ENCODE data around the gene RPL3. TPM values are rescaled to one million over a fixed set of nuclear protein-coding genes. Genes with fewer than 3 reads are reported as not detected.

Gene RPL3
- total RNA-seq, 1 experiment from 2014 or later, result 1,699 TPM

DNA sequence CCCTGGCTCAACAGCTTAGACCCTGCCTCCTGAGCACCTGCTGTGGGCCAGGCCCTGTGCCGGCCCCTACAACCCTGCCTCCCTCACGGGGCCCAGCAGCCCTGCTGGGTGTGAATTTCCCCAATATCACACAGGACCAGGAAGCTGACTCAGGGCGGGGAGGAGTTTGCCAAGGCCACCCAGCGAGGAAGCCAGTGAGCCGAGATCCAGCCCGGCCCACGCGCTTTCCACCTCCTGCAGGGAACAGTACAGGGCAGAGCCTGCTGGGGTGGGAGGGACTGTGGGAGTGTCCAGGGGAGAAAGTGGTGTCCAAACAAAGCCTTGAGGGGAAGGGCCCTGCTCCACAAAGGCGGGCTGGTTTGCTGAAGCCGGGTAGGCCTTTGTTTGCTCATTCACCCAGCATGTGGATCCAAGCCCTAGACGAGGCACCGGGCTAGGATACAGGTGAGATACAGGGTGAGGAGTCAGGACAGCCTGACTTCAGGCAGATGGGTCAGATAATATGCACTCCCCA lies 26.8 kb downstream of the RPL3 start:
- TF ChIP-seq, protein P1, sequence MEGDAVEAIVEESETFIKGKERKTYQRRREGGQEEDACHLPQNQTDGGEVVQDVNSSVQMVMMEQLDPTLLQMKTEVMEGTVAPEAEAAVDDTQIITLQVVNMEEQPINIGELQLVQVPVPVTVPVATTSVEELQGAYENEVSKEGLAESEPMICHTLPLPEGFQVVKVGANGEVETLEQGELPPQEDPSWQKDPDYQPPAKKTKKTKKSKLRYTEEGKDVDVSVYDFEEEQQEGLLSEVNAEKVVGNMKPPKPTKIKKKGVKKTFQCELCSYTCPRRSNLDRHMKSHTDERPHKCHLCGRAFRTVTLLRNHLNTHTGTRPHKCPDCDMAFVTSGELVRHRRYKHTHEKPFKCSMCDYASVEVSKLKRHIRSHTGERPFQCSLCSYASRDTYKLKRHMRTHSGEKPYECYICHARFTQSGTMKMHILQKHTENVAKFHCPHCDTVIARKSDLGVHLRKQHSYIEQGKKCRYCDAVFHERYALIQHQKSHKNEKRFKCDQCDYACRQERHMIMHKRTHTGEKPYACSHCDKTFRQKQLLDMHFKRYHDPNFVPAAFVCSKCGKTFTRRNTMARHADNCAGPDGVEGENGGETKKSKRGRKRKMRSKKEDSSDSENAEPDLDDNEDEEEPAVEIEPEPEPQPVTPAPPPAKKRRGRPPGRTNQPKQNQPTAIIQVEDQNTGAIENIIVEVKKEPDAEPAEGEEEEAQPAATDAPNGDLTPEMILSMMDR (conservative IDR thresholded peaks at IDR 0.05), result no peak
- Histone ChIP-seq H4K20me1 (ENCODE audit: insufficient read depth) (no peaks in the 10 kb centered on the region), H2AFZ (peak overlapping the region; percentile 13; the same call in 1 of the 2 replicates), H3K9me2 (ENCODE audit: insufficient read depth) (no peaks in the 10 kb centered on the region), H3K79me2 (ENCODE audit: low read depth) (no peaks in the 10 kb centered on the region), H3F3A (ENCODE audit: insufficient read depth, low read depth) (peaks cover 72% of the 10 kb centered on the region), H3K4me2 (peak overlapping the region; percentile 53), H3K4me1 (replicated peaks; ENCODE audit: insufficient read depth) (peaks cover 76% of the 10 kb centered on the region), H3K4me3 (no peak overlapping the region), H3K27me3 (ENCODE audit: insufficient read depth, low read depth) (no peaks in the 10 kb centered on the region), H3K27ac (peak overlapping the region; percentile 84), H3K9me3 (ENCODE audit: insufficient read depth, low read depth) (no peaks in the 10 kb centered on the region), H3K36me3 (ENCODE audit: low read depth) (no peaks in the 10 kb centered on the region)
- DNase-seq, result peak; percentile 96 to 97
- ChIA-PET CTCF (interaction anchor here (0.6 to 1.6 kb wide), 4 partner anchors 9 to 85 kb away, joined by 3 to 9 read pairs (median 4); no protein-coding TSS in a partner anchor), POLR2A (ENCODE audit: unreplicated experiment) (interaction anchor here (0.5 to 0.9 kb wide), 4 partner anchors 27 to 227 kb away, joined by 5 to 8 read pairs (median 6); partner anchors contain the start of gene RPL3)
- no TSS peak for BruUV-seq (replicated peaks)
- intact Hi-C loops (cut with micrococcal nuclease; ENCODE audit: unreplicated experiment), result loop anchor here (1.0 to 2.0 kb wide), 4 partner anchors 9 to 118 kb away; no protein-coding TSS in a partner anchor

DNA sequence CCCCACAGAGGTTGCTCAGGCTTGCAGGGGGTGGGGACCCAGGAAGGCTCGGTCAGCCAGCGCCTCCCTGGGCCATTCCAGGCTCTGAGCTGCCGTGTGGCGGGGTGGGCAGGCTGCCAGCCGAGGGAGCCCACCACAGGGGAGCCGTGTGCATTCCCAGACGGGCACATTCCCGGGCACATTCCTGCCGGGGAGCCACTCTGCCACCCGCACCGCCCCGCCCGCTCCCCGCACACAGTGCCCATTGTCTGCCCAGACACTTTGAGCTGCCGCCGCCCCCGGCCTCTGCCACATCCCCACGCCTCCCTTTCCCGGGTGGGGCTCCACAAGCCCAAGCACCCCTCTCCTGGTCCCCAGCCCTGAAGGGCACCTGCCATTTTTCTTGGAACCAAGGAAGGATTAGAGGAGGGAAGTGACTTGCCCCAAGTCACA lies 27.4 kb downstream of the RPL3 start:
- Histone ChIP-seq H3K4me3 (no peak overlapping the region), H3K9me3 (ENCODE audit: insufficient read depth, low read depth) (no peaks in the 10 kb centered on the region), H3K9me2 (ENCODE audit: insufficient read depth) (no peaks in the 10 kb centered on the region), H4K20me1 (ENCODE audit: insufficient read depth) (no peaks in the 10 kb centered on the region), H3K79me2 (ENCODE audit: low read depth) (no peaks in the 10 kb centered on the region), H3K27me3 (ENCODE audit: insufficient read depth, low read depth) (no peaks in the 10 kb centered on the region), H3F3A (ENCODE audit: insufficient read depth, low read depth) (peaks cover 77% of the 10 kb centered on the region), H3K4me1 (replicated peaks; ENCODE audit: insufficient read depth) (peaks cover 76% of the 10 kb centered on the region), H3K27ac (peak overlapping the region; percentile 84), H3K4me2 (peak overlapping the region; percentile 53), H2AFZ (peak overlapping the region; percentile 13; the same call in 1 of the 2 replicates), H3K36me3 (ENCODE audit: low read depth) (no peaks in the 10 kb centered on the region)
- CTCF ChIA-PET, result interaction anchor here (0.6 to 1.6 kb wide), 4 partner anchors 9 to 85 kb away, joined by 3 to 9 read pairs (median 4); no protein-coding TSS in a partner anchor
- POLR2A ChIA-PET (ENCODE audit: unreplicated experiment), result interaction anchor here (0.5 to 0.6 kb wide), 2 partner anchors 27 to 78 kb away, joined by 5 to 8 read pairs; partner anchors contain the start of gene RPL3
- TF ChIP-seq, protein P1 (conservative IDR thresholded peaks at IDR 0.05), result no peak
- no peak for TF ChIP-seq EZH2 (IDR thresholded peaks at IDR 0.05; ENCODE audit: low read depth)
- peak; percentile 72 to 85 for DNase-seq
- TSS peak; percentile 26 for BruUV-seq (replicated peaks)
- intact Hi-C loops (cut with micrococcal nuclease; ENCODE audit: unreplicated experiment), result loop anchor here (1.0 to 2.0 kb wide), 4 partner anchors 9 to 118 kb away; no protein-coding TSS in a partner anchor

DNA sequence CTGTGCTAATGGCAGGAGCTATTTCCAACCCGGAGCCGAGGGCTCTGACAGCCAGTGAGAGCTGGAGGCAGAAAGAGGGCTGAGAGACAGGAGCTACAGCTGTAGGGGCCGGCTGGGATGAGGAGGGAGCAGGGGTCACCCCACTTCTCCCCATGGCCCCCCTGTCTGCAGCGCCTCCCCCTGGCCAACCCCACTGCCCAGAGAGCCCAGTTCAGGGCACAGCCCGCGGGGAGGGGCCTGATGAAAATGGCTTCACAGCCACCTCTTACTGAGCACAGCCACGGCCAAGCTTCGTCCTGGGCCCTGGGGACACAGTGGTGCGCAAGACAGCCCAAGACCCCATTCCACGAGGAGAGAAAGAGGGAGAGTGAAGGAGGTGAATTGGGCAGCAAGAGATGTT lies 27.9 kb downstream of the RPL3 start:
- no peaks in the 10 kb centered on the region for H3K36me3 ChIP-seq (ENCODE audit: low read depth)
- intact Hi-C loops (cut with micrococcal nuclease; ENCODE audit: unreplicated experiment), result no loop called here
- no peaks in the 10 kb centered on the region for H3K27me3 ChIP-seq (ENCODE audit: insufficient read depth, low read depth)
- no peaks in the 10 kb centered on the region for H3K9me2 ChIP-seq (ENCODE audit: insufficient read depth)
- no peak for TF ChIP-seq EZH2 (IDR thresholded peaks at IDR 0.05; ENCODE audit: low read depth)
- TF ChIP-seq, protein P1 (conservative IDR thresholded peaks at IDR 0.05), result no peak
- peak overlapping the region; percentile 53 for H3K4me2 ChIP-seq
- POLR2A ChIA-PET (ENCODE audit: unreplicated experiment), result interaction anchor here (1.1 kb wide), 1 partner anchor 51 kb away, joined by 6 read pairs; no protein-coding TSS in a partner anchor
- H4K20me1 ChIP-seq (ENCODE audit: insufficient read depth), result no peaks in the 10 kb centered on the region
- DNase-seq, result no peak
- H3K27ac ChIP-seq, result peak overlapping the region; percentile 84
- peaks cover 79% of the 10 kb centered on the region for H3K4me1 ChIP-seq (replicated peaks; ENCODE audit: insufficient read depth)
- no peak overlapping the region for H3K4me3 ChIP-seq
- CTCF ChIA-PET, result interaction anchor here (1.6 kb wide), 2 partner anchors 8 to 77 kb away, joined by 4 to 9 read pairs; no protein-coding TSS in a partner anchor
- peaks cover 82% of the 10 kb centered on the region for H3F3A ChIP-seq (ENCODE audit: insufficient read depth, low read depth)
- BruUV-seq (replicated peaks), result no TSS peak
- H3K9me3 ChIP-seq (ENCODE audit: insufficient read depth, low read depth), result no peaks in the 10 kb centered on the region
- H2AFZ ChIP-seq, result no peak overlapping the region
- H3K79me2 ChIP-seq (ENCODE audit: low read depth), result no peaks in the 10 kb centered on the region
